GM20431 (cell line): Measurements from ENCODE around the gene GTF2A2.
"Not testable (repeated sequence)": the region's sequence is repeated elsewhere in the genome, so short reads cannot be mapped to it uniquely, and the experiment has no call there.

Experiments
- in situ Hi-C: fragments of 300-500 bp; cut with MseI, MboI; formaldehyde crosslinking; loops from one replicate; pipeline ENCODE4 v1.15.0; 2020; ENCODE audit warnings: low sequenced_read_pairs; ENCODE audit not compliant: unreplicated experiment

Gene GTF2A2, protein sequence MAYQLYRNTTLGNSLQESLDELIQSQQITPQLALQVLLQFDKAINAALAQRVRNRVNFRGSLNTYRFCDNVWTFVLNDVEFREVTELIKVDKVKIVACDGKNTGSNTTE

DNA sequence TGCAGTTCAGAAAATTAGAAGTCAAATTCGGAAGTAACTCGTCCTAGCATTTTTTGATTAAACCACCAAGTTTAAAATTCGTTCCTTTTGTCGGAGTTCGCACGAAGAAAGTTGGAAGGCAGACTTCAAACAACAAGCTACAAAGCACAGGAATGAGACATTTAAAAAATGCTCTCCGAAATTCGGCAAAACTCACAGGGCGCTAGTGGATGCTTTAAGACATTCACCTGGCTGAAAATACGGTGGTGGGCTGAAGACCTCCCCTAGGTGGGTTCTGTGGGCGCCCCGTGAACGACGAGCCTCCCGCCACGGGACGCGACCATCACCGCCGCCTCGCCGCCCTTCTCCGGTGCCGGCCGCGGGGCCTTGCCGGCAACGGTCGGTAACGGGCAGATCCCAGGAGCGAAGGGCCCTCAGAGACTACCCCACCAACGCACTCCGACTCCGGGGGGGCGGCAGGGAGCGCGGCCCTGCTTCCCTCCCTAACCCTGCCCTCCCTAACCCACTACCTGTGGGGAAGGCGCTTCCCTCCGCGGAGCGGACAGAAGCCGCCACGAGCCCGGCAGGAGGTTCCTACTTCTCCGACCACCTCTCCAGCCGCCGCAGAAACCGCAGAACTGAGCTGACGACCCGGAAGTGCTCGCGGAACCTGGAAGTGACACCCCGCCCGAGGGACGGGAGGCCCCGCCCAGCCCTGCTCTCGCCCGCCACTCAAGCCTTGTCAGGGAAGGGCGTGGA lies at the start of gene GTF2A2:
Gene GTF2A2, minus strand, starts transcription at position 619 of the 738 bp plus-strand sequence. CDS start 5,238 bp downstream, outside the sequence.
- in situ Hi-C loops = no loop called here

DNA sequence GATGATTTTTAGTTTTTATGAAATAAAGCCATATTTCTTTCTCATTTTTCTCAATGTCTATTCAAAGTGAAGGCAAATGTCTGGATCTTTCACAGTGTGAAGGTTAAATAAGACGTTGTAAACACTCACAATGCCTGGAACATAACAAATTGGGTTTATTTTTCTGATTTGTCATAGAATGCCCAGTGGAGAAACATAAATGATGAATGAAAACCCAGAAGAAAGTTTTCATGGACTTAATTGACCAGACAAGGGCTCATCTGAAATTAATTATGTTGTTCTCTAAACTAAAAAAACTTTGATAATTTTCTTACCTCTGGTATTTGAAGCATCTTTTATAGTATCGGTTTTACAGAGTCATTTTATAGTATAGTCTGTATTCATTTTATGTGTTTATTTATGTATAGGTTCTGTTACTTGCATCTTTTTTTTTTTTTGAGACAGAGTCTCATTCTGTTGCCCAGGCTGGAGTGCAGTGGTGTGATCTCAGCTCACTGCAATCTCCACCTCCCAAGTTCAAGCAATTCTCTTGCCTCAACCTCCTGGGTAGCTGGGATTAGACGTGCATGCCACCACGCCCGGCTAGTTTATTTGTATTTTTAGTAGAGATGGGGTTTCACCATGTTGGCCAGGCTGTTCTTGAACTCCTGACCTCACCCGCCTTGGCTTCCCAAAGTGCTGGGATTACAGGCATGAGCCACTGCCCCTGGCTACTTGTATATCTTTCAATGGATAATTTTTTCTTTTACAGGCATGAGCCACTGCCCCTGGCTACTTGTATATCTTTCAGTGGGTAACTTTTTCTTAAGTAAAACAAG lies 46.9 kb upstream of the GTF2A2 start:
- in situ Hi-C loops = no loop called here

DNA sequence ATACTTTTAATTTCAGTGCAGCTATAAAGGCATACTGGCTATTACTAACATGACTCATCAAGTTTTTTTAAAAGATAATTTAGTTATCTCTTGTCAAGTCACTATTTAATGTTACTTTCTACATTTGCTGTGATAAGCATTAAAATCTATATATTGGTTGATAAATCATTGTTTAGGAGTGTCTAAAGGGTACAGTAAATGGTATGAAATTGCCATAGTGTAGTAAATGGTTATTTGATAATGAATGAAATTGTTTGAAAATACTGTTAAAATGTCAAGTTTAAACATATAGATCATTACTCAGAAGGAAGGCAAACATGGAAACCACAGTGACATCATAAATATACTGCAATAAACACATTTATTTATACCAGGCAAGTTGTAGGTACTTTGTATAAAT lies 45.0 kb upstream of the GTF2A2 start:
- in situ Hi-C loops = no loop called here

DNA sequence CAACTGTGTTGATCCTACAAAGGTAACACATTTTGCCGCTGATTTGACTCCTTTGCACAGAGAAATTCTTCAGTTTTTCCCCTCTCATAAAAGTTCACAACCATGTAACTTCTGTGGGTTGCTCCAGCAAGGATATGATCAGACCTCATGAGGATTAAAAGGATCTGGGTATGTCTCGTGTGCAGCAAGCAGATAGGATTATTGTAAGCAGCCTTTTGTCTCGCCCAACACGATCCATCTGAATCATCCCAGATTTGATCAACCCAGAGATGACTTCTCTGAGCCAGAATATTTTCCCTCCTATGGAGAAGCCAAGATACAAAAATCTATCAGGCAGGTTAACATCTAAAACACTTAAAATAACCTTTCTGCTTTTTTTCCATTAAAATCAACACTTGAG lies 44.6 kb upstream of the GTF2A2 start:
- in situ Hi-C loops = no loop called here

DNA sequence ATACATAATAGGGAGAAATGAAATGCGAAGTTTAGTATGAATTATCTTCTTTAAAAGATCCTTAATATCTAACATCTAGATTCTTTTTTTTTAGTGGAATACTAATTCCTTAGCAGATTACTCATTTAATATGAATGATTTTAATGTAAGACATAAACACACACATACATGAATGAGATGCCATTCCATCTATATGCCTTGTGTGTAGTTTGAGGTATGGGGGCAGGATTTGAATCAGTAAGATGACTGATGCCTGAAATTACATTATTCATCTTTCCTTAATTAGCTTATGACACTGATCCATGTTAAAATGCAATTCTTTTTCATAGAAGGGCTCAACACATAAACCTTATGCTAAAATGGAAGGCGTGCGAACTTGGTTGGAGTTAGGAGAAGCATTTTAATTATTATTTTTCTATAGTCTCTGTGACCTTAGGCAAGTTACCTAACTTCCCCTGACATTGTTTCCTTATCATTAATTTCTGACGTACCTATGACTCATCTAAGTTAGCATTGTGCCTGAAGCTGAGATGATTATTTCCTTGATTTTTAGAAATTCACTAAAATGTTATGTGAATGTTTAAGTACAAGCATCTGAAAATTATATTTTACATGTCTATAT lies 42.6 kb upstream of the GTF2A2 start:
- in situ Hi-C loops = no loop called here

DNA sequence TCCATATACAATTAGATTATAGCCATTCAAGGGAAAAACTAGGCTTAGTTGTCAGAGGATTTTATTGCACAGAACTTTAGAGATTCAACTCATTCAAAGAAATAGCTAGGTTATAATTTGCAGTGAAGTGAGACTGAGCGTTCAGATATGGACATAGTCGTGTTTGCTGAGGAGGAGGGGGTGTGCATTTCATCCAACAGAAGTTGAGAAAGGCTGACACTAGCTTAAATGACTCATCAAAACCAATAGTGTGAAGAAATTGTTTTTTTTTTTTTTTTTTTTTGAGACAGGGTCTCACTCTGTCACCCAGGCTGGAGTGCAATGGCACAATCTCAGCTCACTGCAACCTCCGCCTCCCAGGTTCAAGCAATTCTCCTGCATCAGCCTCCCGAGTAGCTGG lies 40.8 kb upstream of the GTF2A2 start:
- in situ Hi-C loops = not testable (repeated sequence)

DNA sequence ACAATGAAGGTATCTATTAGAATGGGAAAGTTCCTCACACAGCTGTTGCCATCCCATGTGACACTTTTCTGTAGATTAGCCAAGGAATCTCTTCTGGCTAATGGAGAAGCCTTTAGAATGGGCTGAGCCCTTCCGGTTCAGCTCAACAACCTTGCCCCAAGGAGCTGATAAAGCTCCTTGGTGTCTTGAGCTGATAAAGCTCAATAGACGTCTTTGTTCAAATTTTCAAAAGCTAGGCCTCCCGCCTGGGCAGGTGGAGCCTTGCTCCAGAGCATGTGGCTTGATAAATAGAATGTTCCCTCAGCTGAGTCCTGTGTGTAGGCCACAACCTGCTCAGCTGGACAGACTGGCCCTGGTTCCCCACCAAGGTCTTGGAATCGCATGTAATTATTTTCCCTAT lies 39.0 kb upstream of the GTF2A2 start:
- in situ Hi-C loops = no loop called here

DNA sequence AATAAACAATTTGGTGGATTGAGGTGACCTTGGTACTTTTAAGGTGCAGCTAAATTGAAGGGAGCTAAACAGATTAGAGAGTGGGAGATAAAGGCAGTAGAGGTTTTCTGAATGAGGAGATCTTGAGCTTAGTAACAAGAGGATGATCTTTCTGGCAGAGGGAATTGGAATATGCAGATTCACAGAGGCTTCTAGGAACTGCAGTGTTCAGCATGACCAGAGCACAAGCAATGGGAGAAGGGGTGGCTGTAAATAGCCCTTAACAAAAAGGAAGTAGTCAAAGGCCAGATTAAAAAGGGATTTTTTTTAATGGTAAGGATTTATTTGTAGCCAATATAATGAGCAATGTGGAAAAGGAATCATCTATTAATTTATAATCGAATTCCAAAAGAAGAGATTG lies 37.5 kb upstream of the GTF2A2 start:
- in situ Hi-C loops = no loop called here

DNA sequence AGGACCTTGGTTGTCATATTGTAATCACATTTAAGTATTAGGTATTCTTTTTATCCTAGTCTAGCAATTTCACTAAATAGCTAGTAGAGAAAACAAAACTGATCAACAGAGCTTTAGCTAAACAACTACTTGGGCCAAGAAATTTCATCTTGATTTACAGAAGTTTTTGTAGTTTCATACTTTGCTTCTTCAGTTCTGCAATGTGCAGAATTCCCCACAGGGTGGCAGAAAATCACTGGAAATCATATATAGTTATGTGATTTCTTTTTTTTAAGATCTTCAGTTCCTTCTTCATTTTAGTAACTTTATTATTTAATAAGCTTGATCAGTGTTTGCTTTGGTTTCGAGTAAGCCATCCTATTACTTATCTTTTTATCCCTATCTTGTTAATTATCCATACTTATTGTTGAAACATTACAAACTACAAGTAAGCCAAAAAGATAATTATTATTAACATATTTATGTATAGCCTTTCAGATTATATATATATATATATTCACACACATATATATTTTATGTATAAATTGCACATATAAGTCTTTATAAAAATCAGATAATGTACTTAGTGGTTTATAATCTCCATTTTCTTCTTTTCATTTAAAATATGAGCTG lies 34.0 kb upstream of the GTF2A2 start:
- in situ Hi-C loops = no loop called here

DNA sequence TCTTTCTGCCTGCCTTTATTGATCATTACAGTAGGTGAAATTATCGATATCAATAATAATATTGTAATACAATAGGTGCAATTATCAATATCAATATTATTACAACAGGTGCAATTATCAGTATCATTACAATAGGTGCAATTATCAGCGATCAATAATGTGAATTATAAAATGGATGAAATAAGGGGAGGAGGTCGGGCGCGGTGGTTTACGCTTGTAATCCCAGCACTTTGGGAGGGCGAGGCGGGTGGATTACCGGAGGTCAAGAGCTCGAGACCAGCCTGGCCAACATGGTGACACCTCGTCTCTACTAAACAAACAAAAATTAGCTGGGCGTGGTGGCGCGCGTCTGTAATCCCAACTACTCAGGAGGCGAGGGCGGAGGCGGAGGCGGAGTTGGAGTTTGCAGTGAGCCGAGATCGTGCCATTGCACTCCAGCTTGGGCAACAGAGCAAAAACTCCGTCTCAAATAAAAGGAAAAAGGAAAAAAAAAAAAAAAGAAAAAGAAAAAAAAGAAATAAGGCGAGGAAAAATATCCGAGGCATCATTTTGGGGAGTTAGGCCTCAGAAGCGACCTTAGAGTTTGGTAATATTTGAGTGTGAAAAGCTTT lies 32.4 kb upstream of the GTF2A2 start:
- in situ Hi-C loops = no loop called here

DNA sequence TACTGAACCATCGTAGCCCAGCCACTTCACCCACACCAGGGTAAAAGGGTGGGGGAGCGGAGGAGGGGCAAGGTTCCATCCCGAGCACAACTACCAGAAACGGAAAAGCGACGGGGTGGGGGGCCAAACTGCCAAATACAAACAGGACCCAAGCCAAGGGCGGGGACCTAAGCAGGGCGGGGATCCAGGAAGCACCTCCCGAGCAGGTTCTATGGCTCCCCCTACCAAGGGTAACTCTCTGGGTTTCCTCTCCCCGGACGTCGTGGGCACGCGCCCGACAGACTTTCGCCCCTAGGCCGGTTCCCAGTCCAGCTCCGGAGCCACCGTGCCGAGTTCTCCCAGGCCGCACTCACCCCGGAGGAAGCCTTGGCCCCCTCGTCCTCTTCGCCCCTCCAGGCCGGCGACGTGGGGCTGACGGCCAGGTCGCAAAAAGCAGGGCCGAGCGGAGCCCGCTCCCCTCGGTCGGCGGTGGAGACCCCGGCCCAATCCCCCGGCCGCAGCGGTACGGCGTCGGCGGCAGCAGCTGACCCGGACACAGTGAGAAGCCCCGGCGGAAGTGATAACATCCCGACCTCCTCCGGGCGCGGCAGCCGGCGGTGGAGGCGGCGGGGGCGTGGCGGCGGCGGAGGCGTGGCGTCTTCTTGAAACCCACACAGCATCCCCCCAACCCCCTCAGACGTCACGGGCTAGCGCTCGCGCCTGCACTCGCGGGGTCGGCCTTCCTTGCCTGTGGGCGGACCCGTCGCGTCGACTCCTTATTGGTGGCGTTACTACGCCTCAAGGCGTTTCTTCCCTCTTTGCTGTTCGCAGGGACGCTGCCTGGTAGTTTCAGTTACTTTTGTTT lies 31.7 kb upstream of the GTF2A2 start, which contains the start of gene BNIP2:
Gene BNIP2, minus strand, starts transcription at position 539 of the 844 bp plus-strand sequence. CDS start 6,863 bp downstream, outside the sequence.
- in situ Hi-C loops = no loop called here

DNA sequence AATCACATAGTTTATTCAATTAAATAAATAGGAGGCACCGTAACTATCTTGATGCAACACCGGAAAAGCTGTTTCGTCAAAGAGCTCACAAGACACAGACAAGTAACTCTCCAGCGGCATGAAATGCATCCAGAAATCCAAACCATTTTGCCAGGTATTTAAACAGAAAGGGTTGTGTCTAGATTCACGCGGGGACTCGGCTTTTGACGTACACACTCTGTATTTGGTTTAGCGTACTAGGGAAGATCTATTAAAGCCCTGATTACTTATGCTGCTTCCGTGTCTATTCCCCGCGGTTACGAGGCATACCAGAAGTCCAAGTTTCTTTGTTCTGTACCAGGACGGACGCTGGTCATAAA lies 31.1 kb upstream of the GTF2A2 start:
- in situ Hi-C loops = no loop called here

DNA sequence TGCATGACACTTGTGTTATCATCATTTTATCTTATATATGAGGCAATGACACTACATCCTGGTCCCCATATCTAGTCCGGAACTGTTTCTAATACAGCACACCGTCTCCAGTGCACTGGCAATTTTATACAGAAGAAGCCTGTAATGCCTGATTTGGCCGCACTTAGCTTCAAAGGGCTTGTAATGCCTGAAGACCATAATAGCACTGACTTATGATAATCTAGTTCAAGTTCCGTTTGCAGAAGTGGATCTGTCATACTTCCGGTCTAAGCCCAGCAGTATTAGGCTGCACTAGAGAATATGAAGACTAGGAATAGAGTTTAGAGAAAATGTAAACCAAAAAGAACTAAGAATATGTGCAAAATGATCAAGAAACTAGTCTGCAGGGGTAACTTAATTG lies 30.5 kb upstream of the GTF2A2 start:
- in situ Hi-C loops = no loop called here

DNA sequence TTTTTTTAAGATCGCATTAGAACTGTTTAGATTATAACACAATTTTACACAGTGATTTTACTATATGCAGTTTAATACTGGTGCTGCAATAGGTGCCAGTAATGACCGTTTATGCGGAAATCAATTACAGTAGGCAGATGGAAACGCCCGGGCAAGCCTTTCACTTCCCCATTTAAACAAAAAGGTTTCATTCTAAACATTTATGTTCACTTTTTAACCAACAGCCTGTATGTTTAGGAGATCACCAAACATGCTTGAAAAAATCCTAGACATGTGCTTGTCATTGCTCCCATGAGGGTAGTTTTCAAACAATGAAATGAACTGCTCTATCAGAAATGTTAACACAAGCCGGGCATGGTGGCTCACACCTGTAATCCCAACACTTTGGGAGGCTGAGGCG lies 29.1 kb upstream of the GTF2A2 start:
- in situ Hi-C loops = no loop called here

DNA sequence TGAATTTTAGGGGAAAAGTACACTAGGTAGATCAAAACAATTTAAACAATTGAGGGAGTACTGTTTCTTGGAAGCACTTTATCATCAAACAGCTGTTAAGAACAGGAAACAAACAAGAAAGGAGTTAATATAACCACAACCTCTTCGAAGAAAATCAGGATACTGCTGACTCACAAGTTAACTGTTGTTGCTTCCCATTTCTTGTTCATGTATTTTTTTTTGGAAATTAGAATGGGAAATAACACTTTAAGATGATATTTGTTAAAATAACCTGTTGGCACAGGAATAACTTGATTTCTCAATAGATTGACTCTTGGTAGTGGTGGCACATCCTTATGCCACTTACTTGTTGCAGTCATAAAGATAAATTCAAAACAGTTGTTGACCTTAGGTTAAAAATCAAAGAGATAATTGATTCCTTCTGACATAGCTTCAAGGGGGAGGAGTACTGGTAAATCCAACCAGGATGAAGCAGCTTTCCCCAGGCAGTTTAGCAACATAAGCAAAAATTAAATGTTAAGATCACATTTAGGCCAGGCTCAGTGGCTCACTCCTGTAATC lies 28.5 kb upstream of the GTF2A2 start:
- in situ Hi-C loops = no loop called here

DNA sequence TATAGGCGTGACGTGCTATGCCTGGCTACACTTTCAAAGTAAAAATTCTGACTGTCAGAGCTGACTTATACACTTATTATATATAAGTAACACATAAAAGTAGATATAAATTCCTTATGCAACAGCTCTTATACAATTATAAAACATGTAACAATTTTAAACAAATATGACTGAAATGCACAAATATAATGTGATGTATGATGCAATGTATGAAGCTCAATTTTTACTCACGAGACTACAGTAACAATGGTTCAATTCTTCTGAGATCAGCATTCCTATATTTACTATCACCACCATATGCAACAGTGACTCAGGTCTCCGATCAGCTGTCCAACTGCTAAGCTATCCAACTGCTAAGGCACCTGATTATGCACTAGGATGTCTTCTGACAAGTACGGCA lies 23.6 kb upstream of the GTF2A2 start:
- in situ Hi-C loops = no loop called here

DNA sequence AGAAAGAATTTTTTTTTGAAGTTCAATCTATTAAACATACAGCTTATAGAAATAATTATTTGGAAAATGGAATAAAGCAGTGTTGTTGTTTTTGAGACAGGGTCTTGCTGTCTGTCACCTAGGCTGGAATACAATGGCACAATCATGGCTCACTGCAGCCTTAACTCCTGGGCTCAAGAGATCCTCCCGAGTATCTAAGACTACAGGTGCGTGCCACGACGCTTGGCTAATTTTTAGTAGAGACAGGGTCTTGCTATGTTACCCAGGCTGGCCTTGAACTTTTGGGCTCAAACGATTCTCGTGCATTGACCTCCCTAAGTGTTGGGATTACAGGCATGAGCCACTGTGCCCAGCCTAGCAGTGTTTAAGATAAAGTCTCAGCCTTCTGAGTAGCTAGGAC lies 23.0 kb upstream of the GTF2A2 start:
- in situ Hi-C loops = no loop called here

DNA sequence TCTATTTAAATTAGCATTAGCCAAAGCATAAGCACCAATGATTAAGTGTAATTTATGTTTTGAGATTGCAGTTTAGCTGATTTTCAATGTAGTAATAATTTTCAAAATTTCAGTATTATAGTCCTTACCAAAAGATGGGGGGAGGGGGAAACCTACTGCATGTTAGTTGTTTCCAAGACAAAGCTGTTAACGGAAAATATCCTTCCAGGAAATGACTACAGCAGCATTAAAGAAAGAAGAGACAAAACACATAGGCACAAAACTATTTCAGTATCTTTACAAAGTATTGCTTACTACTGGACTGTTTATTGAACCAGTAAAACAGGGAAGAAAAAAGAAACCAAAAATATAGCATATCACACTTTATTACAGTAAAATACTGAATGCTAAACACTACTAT lies 21.3 kb upstream of the GTF2A2 start:
- in situ Hi-C loops = no loop called here

DNA sequence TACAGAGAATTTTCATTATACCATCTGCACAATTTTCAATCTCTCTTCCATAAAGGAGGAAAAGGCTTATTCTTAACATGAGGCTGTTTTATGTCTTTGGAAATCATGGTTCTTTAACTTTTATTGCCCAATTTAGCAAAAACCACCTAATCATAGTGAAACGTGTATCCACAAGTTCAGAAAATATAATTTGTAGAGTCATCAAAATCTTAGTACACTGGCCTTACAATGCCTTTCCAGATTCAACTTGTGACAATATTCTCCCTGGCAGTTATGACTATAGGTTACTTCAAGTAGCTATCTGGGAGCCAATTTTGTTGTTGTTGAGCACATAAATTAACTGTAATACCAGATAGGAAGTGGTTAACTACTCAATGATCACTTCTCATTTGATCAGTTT lies 20.9 kb upstream of the GTF2A2 start:
- in situ Hi-C loops = no loop called here
